Urinary bladder (tissue), 4 donors: Measurements from ENCODE around the gene ANXA5. TPM values are rescaled to one million over a fixed set of nuclear protein-coding genes. Genes with fewer than 3 reads are reported as not detected.
A peak's percentile ranks its signal among the peaks of the same experiment; 100 is the strongest.

Experiments used
- DNase-seq: peaks from one replicate; pipeline ENCODE4 v3.0.0-alpha.2; 2015; ENCODE audit errors: extremely low spot score
- H3K27ac ChIP-seq: one replicate; pipeline ENCODE4 v1.5.1; 2013; ENCODE audit warnings: low read depth, mild to moderate bottlenecking, moderate library complexity
- H3K36me3 ChIP-seq: one replicate; pipeline ENCODE4 v1.6.1; 2013; ENCODE audit warnings: mild to moderate bottlenecking, moderate library complexity; ENCODE audit not compliant: insufficient read depth
- H3K4me1 ChIP-seq: one replicate; pipeline ENCODE4 v1.6.1; 2013; ENCODE audit warnings: mild to moderate bottlenecking, moderate library complexity; ENCODE audit not compliant: insufficient read depth
- H3K4me3 ChIP-seq: one replicate; pipeline ENCODE4 v1.5.1; 2013; ENCODE audit warnings: low read depth, low read length
- WGBS: extraction: QIAGEN DNeasy Blood & Tissue Kit; methylation state at CpG from one replicate; pipeline ENCODE4 v1.1.7; 2013; 5-methylcytosine and 5-hydroxymethylcytosine counted together
- polyA plus RNA-seq: library from polyadenylated mRNA; stranded (reverse); fragments of 200-250 nt; gene quantifications from one replicate; pipeline ENCODE4 v1.2.3, GENCODE V29; 2013
- total RNA-seq: library from RNA; depleted of rRNA; stranded (reverse); fragments of >200 nt; gene quantifications from one replicate; pipeline ENCODE4 v1.2.3, GENCODE V29; 2014
- donor health status: healthy with polysubstance abuse.
- donor health status: healthy.

Gene ANXA5
- total and polyA plus RNA-seq, 2 donors: 248 to 314 TPM

- no peaks in the 10 kb centered on the region for H3K4me1 ChIP-seq
- H3K36me3 ChIP-seq: no peaks in the 10 kb centered on the region
- 90% methylated on average over 4 of the region's 4 CpGs for WGBS
- H3K4me3 ChIP-seq: no peak overlapping the region
- H3K27ac ChIP-seq: no peak overlapping the region
- DNase-seq: no peak
Measured at GRCh38 chr4:121702136-121702535, 5.4 kb upstream of the ANXA5 start.

GRCh38 chr4:121701263-121701662 lies 4.5 kb upstream of the ANXA5 start:
- no peak for DNase-seq
- Histone ChIP-seq H3K4me3 (no peak overlapping the region), H3K36me3 (no peaks in the 10 kb centered on the region), H3K4me1 (no peaks in the 10 kb centered on the region), H3K27ac (no peak overlapping the region)
- WGBS: 73% methylated on average over 3 of the region's 3 CpGs

- DNase-seq: no peak
- Histone ChIP-seq H3K27ac (no peak overlapping the region), H3K4me1 (no peaks in the 10 kb centered on the region), H3K36me3 (no peaks in the 10 kb centered on the region), H3K4me3 (no peak overlapping the region)
- 69% methylated on average over 5 of the region's 5 CpGs for WGBS
Measured at GRCh38 chr4:121698236-121698671, 1.5 kb upstream of the ANXA5 start.

GRCh38 chr4:121697564-121697963 lies 784 bp upstream of the ANXA5 start:
- no peak for DNase-seq
- no peaks in the 10 kb centered on the region for H3K4me1 ChIP-seq
- H3K36me3 ChIP-seq: no peaks in the 10 kb centered on the region
- H3K4me3 ChIP-seq: peak overlapping the region; percentile 88
- H3K27ac ChIP-seq: peak overlapping the region; percentile 81
- WGBS: 52% methylated on average over 9 of the region's 9 CpGs

- under 1% methylated on average over 26 of the region's 26 CpGs for WGBS
Measured at GRCh38 chr4:121696170-121696580, 605 bp downstream of the ANXA5 start.

GRCh38 chr4:121693886-121694285 lies 2.9 kb downstream of the ANXA5 start:
- peaks cover 2% of the 10 kb centered on the region for H3K4me1 ChIP-seq
- H3K27ac ChIP-seq: no peak overlapping the region
- 47% methylated on average over 4 of the region's 4 CpGs for WGBS
- no peak overlapping the region for H3K4me3 ChIP-seq
- no peaks in the 10 kb centered on the region for H3K36me3 ChIP-seq
- DNase-seq: no peak

More at GRCh38 chr4:121696170-121696580, 605 bp downstream of the ANXA5 start:
- Histone ChIP-seq H3K36me3 (no peaks in the 10 kb centered on the region), H3K27ac (peak overlapping the region; percentile 94), H3K4me1 (no peaks in the 10 kb centered on the region), H3K4me3 (peak overlapping the region; percentile 88)
- no peak for DNase-seq

- peaks cover 2% of the 10 kb centered on the region for H3K4me1 ChIP-seq
- WGBS: 58% methylated on average over 2 of the region's 2 CpGs
- DNase-seq: no peak
- no peak overlapping the region for H3K27ac ChIP-seq
- no peaks in the 10 kb centered on the region for H3K36me3 ChIP-seq
- no peak overlapping the region for H3K4me3 ChIP-seq
Measured at GRCh38 chr4:121693450-121693849, 3.3 kb downstream of the ANXA5 start.

- no peak overlapping the region for H3K4me3 ChIP-seq
- DNase-seq: no peak
- H3K36me3 ChIP-seq: no peaks in the 10 kb centered on the region
- peaks cover 2% of the 10 kb centered on the region for H3K4me1 ChIP-seq
- H3K27ac ChIP-seq: no peak overlapping the region
Measured at GRCh38 chr4:121692261-121692660, 4.5 kb downstream of the ANXA5 start.

GRCh38 chr4:121690001-121690400 lies 6.8 kb downstream of the ANXA5 start:
- H3K4me3 ChIP-seq: no peak overlapping the region
- DNase-seq: no peak
- H3K36me3 ChIP-seq: no peaks in the 10 kb centered on the region
- no peak overlapping the region for H3K27ac ChIP-seq
- 88% methylated on average over 2 of the region's 2 CpGs for WGBS
- peaks cover 2% of the 10 kb centered on the region for H3K4me1 ChIP-seq

- WGBS: 72% methylated on average over 2 of the region's 2 CpGs
- Histone ChIP-seq H3K27ac (no peak overlapping the region), H3K4me1 (peaks cover 2% of the 10 kb centered on the region), H3K4me3 (no peak overlapping the region), H3K36me3 (no peaks in the 10 kb centered on the region)
- no peak for DNase-seq
Measured at GRCh38 chr4:121688701-121689100, 8.1 kb downstream of the ANXA5 start.

GRCh38 chr4:121688261-121688660 lies 8.5 kb downstream of the ANXA5 start:
- Histone ChIP-seq H3K27ac (no peak overlapping the region), H3K4me1 (peaks cover 2% of the 10 kb centered on the region), H3K4me3 (no peak overlapping the region), H3K36me3 (no peaks in the 10 kb centered on the region)
- WGBS: 77% methylated on average over 2 of the region's 2 CpGs
- DNase-seq: no peak

- no peak overlapping the region for H3K27ac ChIP-seq
- 92% methylated on average over 6 of the region's 6 CpGs for WGBS
- H3K36me3 ChIP-seq: no peaks in the 10 kb centered on the region
- H3K4me1 ChIP-seq: peaks cover 2% of the 10 kb centered on the region
- no peak for DNase-seq
- H3K4me3 ChIP-seq: no peak overlapping the region
Measured at GRCh38 chr4:121686255-121686654, 10.5 kb downstream of the ANXA5 start.

- Histone ChIP-seq H3K36me3 (no peaks in the 10 kb centered on the region), H3K4me1 (no peaks in the 10 kb centered on the region), H3K4me3 (no peak overlapping the region), H3K27ac (no peak overlapping the region)
- WGBS: 87% methylated on average over 2 of the region's 2 CpGs
- DNase-seq: no peak
Measured at GRCh38 chr4:121685257-121685656, 11.5 kb downstream of the ANXA5 start.

GRCh38 chr4:121684561-121684960 lies 12.2 kb downstream of the ANXA5 start:
- H3K36me3 ChIP-seq: no peaks in the 10 kb centered on the region
- no peaks in the 10 kb centered on the region for H3K4me1 ChIP-seq
- 79% methylated on average over 8 of the region's 8 CpGs for WGBS
- no peak overlapping the region for H3K4me3 ChIP-seq
- no peak for DNase-seq
- no peak overlapping the region for H3K27ac ChIP-seq

GRCh38 chr4:121684016-121684415 lies 12.8 kb downstream of the ANXA5 start:
- no peak overlapping the region for H3K27ac ChIP-seq
- H3K36me3 ChIP-seq: no peaks in the 10 kb centered on the region
- no peaks in the 10 kb centered on the region for H3K4me1 ChIP-seq
- DNase-seq: no peak
- no peak overlapping the region for H3K4me3 ChIP-seq
- WGBS: 93% methylated on average over 1 of the region's 1 CpG
